Trophoblast cell (in vitro differentiated cells and primary cell): ENCODE measurements around the gene CA14.
A peak's percentile ranks its signal among the peaks of the same experiment; 100 is the strongest.
"Not testable (repeated sequence)": the region's sequence is repeated elsewhere in the genome, so short reads cannot be mapped to it uniquely, and the experiment has no call there.

Experiments used
- DNase-seq, 2 donors: peaks; one replicate each; pipeline ENCODE4 v3.0.0-alpha.2; 2016
- H2AFZ ChIP-seq: 2 replicates; pipeline ENCODE4 v1.6.1; 2013; ENCODE audit warnings: low read length, moderate library complexity, mild to moderate bottlenecking; ENCODE audit not compliant: insufficient read depth, poor library complexity
- H2AK5ac ChIP-seq: 2 replicates; pipeline ENCODE4 v1.6.1; 2013; ENCODE audit warnings: mild to moderate bottlenecking, low read length
- H2BK120ac ChIP-seq: 2 replicates; pipeline ENCODE4 v1.6.1; 2013; ENCODE audit warnings: low read length, mild to moderate bottlenecking, moderate library complexity; ENCODE audit not compliant: insufficient read depth, poor library complexity
- H2BK12ac ChIP-seq: 2 replicates; pipeline ENCODE4 v1.6.1; 2013; ENCODE audit warnings: mild to moderate bottlenecking, low read length, moderate library complexity
- H2BK5ac ChIP-seq: 2 replicates; pipeline ENCODE4 v1.6.1; 2013; ENCODE audit warnings: low read length, low read depth, moderate library complexity, mild to moderate bottlenecking; ENCODE audit not compliant: poor library complexity
- H3K14ac ChIP-seq: 2 replicates; pipeline ENCODE4 v1.6.1; 2013; ENCODE audit warnings: mild to moderate bottlenecking, low read length
- H3K18ac ChIP-seq: 2 replicates; pipeline ENCODE4 v1.6.1; 2013; ENCODE audit warnings: mild to moderate bottlenecking, low read length
- H3K23ac ChIP-seq: 2 replicates; pipeline ENCODE4 v1.6.1; 2013; ENCODE audit warnings: low read length
- H3K27ac ChIP-seq: 2 replicates; pipeline ENCODE4 v1.5.1; 2013; ENCODE audit warnings: low read depth, mild to moderate bottlenecking, inconsistent platforms, low read length, moderate library complexity
- H3K27me3 ChIP-seq: 2 replicates; pipeline ENCODE4 v1.6.1; 2013; ENCODE audit warnings: inconsistent platforms, mild to moderate bottlenecking, low read length, moderate library complexity; ENCODE audit not compliant: insufficient read depth
- H3K36me3 ChIP-seq, 2 experiments: 1 replicate in 1 of 2; 2 replicates in 1 of 2; pipeline ENCODE4 v1.6.1; 2013; ENCODE audit warnings: low read length in 2 of 2, mild to moderate bottlenecking in 2 of 2, moderate library complexity in 1 of 2; ENCODE audit not compliant: insufficient read depth in 2 of 2, control insufficient read depth in 1 of 2
- H3K4ac ChIP-seq: 2 replicates; pipeline ENCODE4 v1.6.1; 2013; ENCODE audit warnings: low read depth, mild to moderate bottlenecking, low read length, moderate library complexity
- H3K4me1 ChIP-seq, 2 experiments: 1 replicate in 1 of 2; 2 replicates in 1 of 2; pipeline ENCODE4 v1.6.1; 2013; ENCODE audit warnings: low read length in 2 of 2, mild to moderate bottlenecking in 2 of 2, moderate library complexity in 1 of 2; ENCODE audit not compliant: insufficient read depth in 2 of 2, control insufficient read depth in 1 of 2
- H3K4me2 ChIP-seq: 2 replicates; pipeline ENCODE4 v1.6.1; 2013; ENCODE audit warnings: inconsistent platforms, mild to moderate bottlenecking, low read length, moderate library complexity
- H3K4me3 ChIP-seq: 2 replicates; pipeline ENCODE4 v1.5.1; 2013; ENCODE audit warnings: mild to moderate bottlenecking, low read depth, low read length, inconsistent platforms
- H3K79me1 ChIP-seq: one replicate; pipeline ENCODE4 v1.6.1; 2013; ENCODE audit warnings: low read length
- H3K79me2 ChIP-seq: 2 replicates; pipeline ENCODE4 v1.6.1; 2013; ENCODE audit warnings: low read length, mild to moderate bottlenecking; ENCODE audit not compliant: control insufficient read depth, insufficient read depth, poor library complexity
- H3K9ac ChIP-seq: 2 replicates; pipeline ENCODE4 v1.6.1; 2013; ENCODE audit warnings: mild to moderate bottlenecking, low read length
- H3K9me3 ChIP-seq: 2 replicates; pipeline ENCODE4 v1.6.1; 2013; ENCODE audit warnings: low read depth, mild to moderate bottlenecking, control low read depth, inconsistent platforms, low read length; ENCODE audit not compliant: insufficient read depth
- H4K12ac ChIP-seq: 2 replicates; pipeline ENCODE4 v1.6.1; 2013; ENCODE audit warnings: low read depth, mild to moderate bottlenecking, low read length, moderate library complexity
- H4K8ac ChIP-seq: 2 replicates; pipeline ENCODE4 v1.6.1; 2013; ENCODE audit warnings: low read depth, mild to moderate bottlenecking, low read length, moderate library complexity
- H4K91ac ChIP-seq: one replicate; pipeline ENCODE4 v1.6.1; 2013; ENCODE audit warnings: low read depth, mild to moderate bottlenecking, low read length, moderate library complexity
- WGBS: extraction: QIAGEN DNeasy Blood & Tissue Kit; methylation state at CpG from one replicate; pipeline ENCODE4 v1.1.7; 2013; ENCODE audit warnings: missing lambda C conversion rate; ENCODE audit not compliant: insufficient read length, insufficient coverage; ENCODE audit errors: extremely low coverage; 5-methylcytosine and 5-hydroxymethylcytosine counted together

Gene CA14

DNA sequence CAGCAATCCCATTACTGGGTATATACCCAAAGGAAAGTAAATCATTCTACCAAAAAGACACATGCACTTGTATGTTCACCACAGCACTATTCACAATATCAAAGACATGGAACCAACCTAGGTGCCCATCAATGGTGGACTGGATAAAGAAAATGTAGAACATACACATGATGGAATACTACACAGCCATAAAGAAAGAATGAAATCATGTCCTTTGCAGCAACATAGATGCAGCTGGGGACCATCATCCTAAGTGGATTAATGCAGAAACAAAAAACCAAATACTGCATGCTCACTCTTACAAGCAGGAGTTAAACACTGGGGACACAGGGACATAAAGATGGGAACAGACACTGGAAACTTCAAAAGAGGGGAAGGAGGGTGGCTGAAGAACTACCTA, 30.3 kb upstream of the CA14 start:
- H2BK120ac ChIP-seq, result no peak overlapping the region
- H3K79me1 ChIP-seq, result no peaks in the 10 kb centered on the region
- H3K4ac ChIP-seq, result no peak overlapping the region
- no peaks in the 10 kb centered on the region for H3K4me1 ChIP-seq
- H3K9ac ChIP-seq, result no peak overlapping the region
- no peaks in the 10 kb centered on the region for H3K79me2 ChIP-seq
- no peak overlapping the region for H3K27ac ChIP-seq
- no peak overlapping the region for H3K4me3 ChIP-seq
- no peak overlapping the region for H4K8ac ChIP-seq
- no peak overlapping the region for H3K14ac ChIP-seq
- no peak overlapping the region for H3K18ac ChIP-seq
- H2AFZ ChIP-seq, result no peak overlapping the region
- H2AK5ac ChIP-seq, result no peak overlapping the region
- H4K12ac ChIP-seq, result no peak overlapping the region
- no peaks in the 10 kb centered on the region for H3K9me3 ChIP-seq
- no peak overlapping the region for H4K91ac ChIP-seq
- H3K4me2 ChIP-seq, result no peak overlapping the region
- no peak overlapping the region for H2BK12ac ChIP-seq
- no peak overlapping the region for H3K23ac ChIP-seq
- H3K27me3 ChIP-seq, result no peaks in the 10 kb centered on the region
- DNase-seq, result no peak
- H2BK5ac ChIP-seq, result no peak overlapping the region
- H3K36me3 ChIP-seq, result peaks cover 22 to 31% of the 10 kb centered on the region in 2 experiments

DNA sequence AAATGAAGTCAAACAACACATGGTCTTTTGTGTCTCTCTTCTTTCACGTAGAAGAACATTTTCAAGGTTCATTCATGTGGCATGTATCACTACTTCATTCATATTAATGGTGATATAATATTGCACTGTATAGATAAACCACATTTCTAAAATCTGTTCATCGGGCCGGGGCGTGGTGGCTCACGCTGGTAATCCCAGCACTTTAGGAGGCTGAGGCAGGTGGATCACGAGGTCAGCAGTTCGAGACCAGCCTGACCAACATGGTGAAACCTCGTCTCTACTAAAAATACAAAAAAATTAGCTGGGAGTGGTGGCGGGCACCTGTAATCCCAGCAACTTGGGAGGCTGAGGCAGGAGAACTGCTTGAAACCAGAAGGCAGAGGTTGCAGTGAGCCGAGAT, 29.3 kb upstream of the CA14 start:
- H3K79me2 ChIP-seq, H3K23ac ChIP-seq, H3K4me1 ChIP-seq, H2BK120ac ChIP-seq, H3K18ac ChIP-seq, H2BK12ac ChIP-seq, H2AFZ ChIP-seq, H3K27me3 ChIP-seq, H3K27ac ChIP-seq, H4K12ac ChIP-seq, H3K4ac ChIP-seq, H3K14ac ChIP-seq, H4K91ac ChIP-seq, H2AK5ac ChIP-seq, H4K8ac ChIP-seq, H3K9ac ChIP-seq, H2BK5ac ChIP-seq, H3K4me2 ChIP-seq, H3K9me3 ChIP-seq, H3K79me1 ChIP-seq, DNase-seq, H3K4me3 ChIP-seq: not testable (repeated sequence)
- WGBS, result no CpG with 5 or more reads among the region's 10 CpGs
- H3K36me3 ChIP-seq, result peaks cover 20 to 28% of the 10 kb centered on the region in 2 experiments

DNA sequence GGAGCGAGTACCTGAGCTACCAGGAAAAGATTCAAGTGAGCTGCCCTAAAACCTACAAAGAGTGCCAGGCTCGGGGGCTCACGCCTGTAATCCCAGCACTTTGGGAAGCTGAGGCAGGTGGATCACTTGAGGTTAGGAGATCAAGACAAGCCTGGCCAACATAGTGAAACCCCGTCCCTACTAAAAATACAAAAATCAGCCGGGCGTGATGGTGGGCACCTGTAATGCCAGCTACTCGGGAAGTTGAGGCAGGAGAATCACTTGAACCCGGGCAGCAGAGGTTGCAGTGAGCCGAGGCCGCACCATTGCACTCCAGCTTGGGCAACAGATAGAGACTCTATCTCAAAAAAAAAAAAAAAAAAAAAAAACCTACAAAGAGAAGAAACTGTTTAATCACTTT, 24.7 kb upstream of the CA14 start:
- H4K8ac ChIP-seq, H4K12ac ChIP-seq, H3K27ac ChIP-seq, H3K36me3 ChIP-seq, H2BK12ac ChIP-seq, H2BK5ac ChIP-seq, H3K18ac ChIP-seq, H3K4me2 ChIP-seq, H3K4me3 ChIP-seq, H2AK5ac ChIP-seq, DNase-seq, H3K9me3 ChIP-seq, H3K27me3 ChIP-seq, H4K91ac ChIP-seq, H3K9ac ChIP-seq, H2AFZ ChIP-seq, H2BK120ac ChIP-seq, H3K14ac ChIP-seq, H3K23ac ChIP-seq, H3K4me1 ChIP-seq: not testable (repeated sequence)
- no CpG with 5 or more reads among the region's 10 CpGs for WGBS
- Histone ChIP-seq H3K4ac (peak overlapping the region; percentile 76), H3K79me1 (peaks cover 17% of the 10 kb centered on the region), H3K79me2 (peaks cover 15% of the 10 kb centered on the region)

DNA sequence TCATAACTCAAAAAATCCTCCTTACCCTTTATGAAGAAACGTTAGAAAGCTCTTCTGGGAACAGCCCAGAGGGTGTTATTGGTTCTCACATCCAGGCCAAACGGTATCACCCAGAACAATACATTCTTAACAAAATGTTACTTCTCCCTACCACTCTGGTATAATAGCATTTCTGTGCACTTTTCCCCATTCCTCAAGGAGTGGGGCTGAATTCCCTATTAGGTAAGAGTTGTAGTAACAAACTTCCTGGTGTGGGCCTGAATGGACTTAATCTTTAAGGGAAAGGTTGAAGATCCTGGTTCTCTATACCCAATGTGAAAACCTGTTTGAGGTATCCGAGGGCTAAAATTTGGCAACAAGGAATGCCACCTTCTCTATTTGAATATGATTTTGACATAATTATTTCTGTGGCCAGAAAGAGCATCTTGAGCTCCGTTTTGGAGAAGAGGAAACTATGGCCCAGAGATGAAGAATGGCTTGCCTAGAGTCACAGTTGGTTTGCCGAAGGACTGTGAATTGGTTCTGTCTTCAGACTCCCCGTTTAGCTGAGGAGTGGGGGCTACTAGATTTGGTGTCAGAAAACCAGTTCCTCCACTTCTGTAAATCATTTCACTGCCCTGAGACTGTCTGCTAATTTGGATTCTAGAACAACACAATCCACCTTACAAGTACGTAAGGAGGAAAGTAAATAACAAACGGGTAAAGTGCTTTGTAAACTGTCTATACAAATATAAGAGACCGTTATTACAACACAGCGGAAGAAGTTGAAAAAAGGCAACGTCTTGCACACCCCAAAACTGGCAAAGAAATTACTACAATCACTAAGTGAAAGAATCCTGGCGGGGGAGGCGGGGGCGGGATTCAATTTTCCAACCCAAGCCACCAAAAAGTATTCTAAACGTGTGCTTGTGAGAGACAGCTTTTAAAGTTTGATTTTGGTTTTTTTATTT, 23.9 kb upstream of the CA14 start:
- no peaks in the 10 kb centered on the region for H3K4me1 ChIP-seq
- no peaks in the 10 kb centered on the region for H3K27me3 ChIP-seq
- H3K79me1 ChIP-seq, result peaks cover 17% of the 10 kb centered on the region
- no peak overlapping the region for H3K4ac ChIP-seq
- peak overlapping the region; percentile 66 for H3K4me2 ChIP-seq
- H2AFZ ChIP-seq, result no peak overlapping the region
- H3K9me3 ChIP-seq, result no peaks in the 10 kb centered on the region
- no peak overlapping the region for H2BK12ac ChIP-seq
- no peak overlapping the region for H3K9ac ChIP-seq
- H4K12ac ChIP-seq, result no peak overlapping the region
- H2BK120ac ChIP-seq, result no peak overlapping the region
- H3K27ac ChIP-seq, result peak overlapping the region; percentile 3
- H3K14ac ChIP-seq, result no peak overlapping the region
- no peak overlapping the region for H3K4me3 ChIP-seq
- H4K91ac ChIP-seq, result no peak overlapping the region
- H3K36me3 ChIP-seq, result peaks cover 7 to 8% of the 10 kb centered on the region in 2 experiments
- no peak overlapping the region for H3K18ac ChIP-seq
- no peak overlapping the region for H2AK5ac ChIP-seq
- no peak overlapping the region for H2BK5ac ChIP-seq
- WGBS, result no CpG with 5 or more reads among the region's 15 CpGs
- no peak overlapping the region for H3K23ac ChIP-seq
- H3K79me2 ChIP-seq, result peaks cover 15% of the 10 kb centered on the region
- no peak overlapping the region for H4K8ac ChIP-seq
- peak in 1 of 2 donors; percentile 3 for DNase-seq
